Liver (tissue), 9 donors: ENCODE data around the gene CSMD2. TPM values are rescaled to one million over a fixed set of nuclear protein-coding genes. Genes with fewer than 3 reads are reported as not detected.

ENCODE experiments used
- DNase-seq: peaks from one replicate; pipeline ENCODE4 v3.0.0-alpha.2; 2017; ENCODE audit warnings: low spot score
- H3K27ac ChIP-seq, 2 donors: one replicate each; pipeline ENCODE4 v1.7.0; 2013; ENCODE audit warnings: inconsistent platforms in 2 of 2, low read length in 2 of 2, control low read depth in 1 of 2, low read depth in 1 of 2, mild to moderate bottlenecking in 1 of 2
- H3K27me3 ChIP-seq, 4 donors: one replicate each; pipeline versions ENCODE4 v1.6.1 to v1.7.0; 2013; ENCODE audit warnings: low read length in 3 of 4, inconsistent platforms in 1 of 4, mild to moderate bottlenecking in 1 of 4, moderate library complexity in 1 of 4; ENCODE audit not compliant: control insufficient read depth in 4 of 4, insufficient read depth in 4 of 4
- H3K36me3 ChIP-seq, 4 donors: one replicate each; pipeline versions ENCODE4 v1.6.1 to v1.7.0; 2013; ENCODE audit warnings: low read length in 3 of 4, mild to moderate bottlenecking in 3 of 4, low read depth in 1 of 4, moderate library complexity in 1 of 4; ENCODE audit not compliant: control insufficient read depth in 4 of 4, insufficient read depth in 3 of 4
- H3K4me1 ChIP-seq, 4 donors: one replicate each; pipeline versions ENCODE4 v1.6.1 to v1.7.0; 2013; ENCODE audit warnings: low read length in 3 of 4, mild to moderate bottlenecking in 3 of 4, moderate library complexity in 1 of 4; ENCODE audit not compliant: control insufficient read depth in 4 of 4, insufficient read depth in 4 of 4
- H3K4me3 ChIP-seq, 3 donors: one replicate each; pipeline versions ENCODE4 v1.6.1 to v1.7.0; 2013; ENCODE audit warnings: low read length in 3 of 3, control low read depth in 1 of 3, low read depth in 1 of 3, mild to moderate bottlenecking in 1 of 3
- H3K9ac ChIP-seq, 2 donors: one replicate each; pipeline ENCODE4 v1.7.0; 2013; ENCODE audit warnings: low read length in 2 of 2, mild to moderate bottlenecking in 2 of 2, moderate library complexity in 2 of 2, control low read depth in 1 of 2, low read depth in 1 of 2
- H3K9me3 ChIP-seq, 4 donors: one replicate each; pipeline versions ENCODE4 v1.6.1 to v1.7.0; 2013; ENCODE audit warnings: low read length in 3 of 4; ENCODE audit not compliant: control insufficient read depth in 4 of 4
- ATF3 ChIP-seq: IDR thresholded peaks from 2 replicates; pipeline ENCODE4 v1.6.1; 2016; ENCODE audit warnings: antibody characterized with exemption
- CTCF ChIP-seq: fragments of 150-350 bp; IDR thresholded peaks from 2 replicates; pipeline ENCODE4 v1.5.1; 2017; ENCODE audit warnings: improper control_type of control experiment, low read depth, low read length; ENCODE audit not compliant: missing input control
- EGR1 ChIP-seq, 2 donors: IDR thresholded peaks; 2 replicates each; pipeline ENCODE4 v1.6.1; 2016 to 2018; ENCODE audit warnings: antibody characterized with exemption in 2 of 2, low read depth in 2 of 2
- FOXA1 ChIP-seq: IDR thresholded peaks from 2 replicates; pipeline ENCODE4 v1.6.1; 2016; ENCODE audit warnings: antibody characterized with exemption
- FOXA2 ChIP-seq: IDR thresholded peaks from 2 replicates; pipeline ENCODE4 v1.6.1; 2016; ENCODE audit warnings: antibody characterized with exemption
- GABPA ChIP-seq, 2 donors: IDR thresholded peaks in 1 of 2; conservative IDR thresholded peaks in 1 of 2; 2 replicates each; pipeline ENCODE4 v1.6.1; 2016; ENCODE audit warnings: antibody characterized with exemption in 2 of 2, mild to moderate bottlenecking in 1 of 2, moderate library complexity in 1 of 2
- HNF4A ChIP-seq, 2 donors: conservative IDR thresholded peaks; 2 replicates each; pipeline ENCODE4 v1.6.1; 2016; ENCODE audit warnings: antibody characterized with exemption in 2 of 2, mild to moderate bottlenecking in 2 of 2
- HNF4G ChIP-seq: IDR thresholded peaks from 2 replicates; pipeline ENCODE4 v1.6.1; 2016; ENCODE audit warnings: antibody characterized with exemption
- JUND ChIP-seq, 2 donors: IDR thresholded peaks; 2 replicates each; pipeline ENCODE4 v1.6.1; 2016; ENCODE audit warnings: antibody characterized with exemption in 2 of 2
- MAX ChIP-seq: IDR thresholded peaks from 2 replicates; pipeline ENCODE4 v1.6.1; 2016; ENCODE audit warnings: antibody characterized with exemption
- NR2F2 ChIP-seq: IDR thresholded peaks from 2 replicates; pipeline ENCODE4 v1.6.1; 2016; ENCODE audit warnings: antibody characterized with exemption
- RAD21 ChIP-seq, 2 donors: IDR thresholded peaks; 2 replicates each; pipeline ENCODE4 v1.6.1; 2016; ENCODE audit warnings: antibody characterized with exemption in 2 of 2, mild to moderate bottlenecking in 2 of 2
- REST ChIP-seq: IDR thresholded peaks from 2 replicates; pipeline ENCODE4 v1.6.1; 2016; ENCODE audit warnings: antibody characterized with exemption, mild to moderate bottlenecking
- RXRA ChIP-seq, 2 donors: IDR thresholded peaks; 2 replicates each; pipeline ENCODE4 v1.6.1; 2017 to 2018; ENCODE audit warnings: antibody characterized with exemption in 2 of 2, mild to moderate bottlenecking in 1 of 2
- SP1 ChIP-seq: IDR thresholded peaks from 2 replicates; pipeline ENCODE4 v1.6.1; 2018; ENCODE audit warnings: antibody characterized with exemption, mild to moderate bottlenecking
- TAF1 ChIP-seq: conservative IDR thresholded peaks from 2 replicates; pipeline ENCODE4 v1.6.1; 2016; ENCODE audit warnings: antibody characterized with exemption, mild to moderate bottlenecking
- YY1 ChIP-seq: IDR thresholded peaks from 2 replicates; pipeline ENCODE4 v1.6.1; 2016; ENCODE audit warnings: antibody characterized with exemption, mild to moderate bottlenecking
- ZBTB33 ChIP-seq: IDR thresholded peaks from 2 replicates; pipeline ENCODE4 v1.6.1; 2016; ENCODE audit warnings: antibody characterized with exemption
- WGBS: extraction: QIAGEN DNeasy Blood & Tissue Kit; methylation state at CpG from one replicate; pipeline ENCODE4 v1.1.7; 2013; 5-methylcytosine and 5-hydroxymethylcytosine counted together
- polyA plus RNA-seq, 2 donors: library from polyadenylated mRNA; stranded (reverse) in 1 of 2; unstranded in 1 of 2; fragments of 200-250 nt in 1 of 2; fragments of >200 nt in 1 of 2; fragmentation: Nextera tagmentation in 1 of 2; extraction: Ambion mirVana in 1 of 2; gene quantifications; one replicate each; pipeline versions ENCODE4 v1.2.1 to v1.2.3, GENCODE V29; 2013 to 2015
- total RNA-seq, 2 donors: library from RNA; depleted of rRNA; stranded (reverse); fragments of >200 nt; gene quantifications; one replicate each; pipeline ENCODE4 v1.2.3, GENCODE V29; 2014
- donor health status: healthy.
- donor health status: healthy.
- donor health status: healthy.
- donor health status: healthy.
- donor health status: healthy.

The CSMD2 gene
- total and polyA plus RNA-seq, 4 donors: 0.08 to 0.09 TPM; not detected in 2

- H3K4me3 ChIP-seq: no peak overlapping the region
- H3K27ac ChIP-seq: no peak overlapping the region
- 83% methylated on average over 10 of the region's 10 CpGs for WGBS
- H3K9ac ChIP-seq: no peak overlapping the region
- no peaks in the 10 kb centered on the region for H3K4me1 ChIP-seq
- H3K27me3 ChIP-seq: peaks cover 0 to 2% (median 0%) of the 10 kb centered on the region in 4 donors
- H3K9me3 ChIP-seq: no peaks in the 10 kb centered on the region
- DNase-seq: peak; percentile 12
- TF ChIP-seq NR2F2 (no peak), RAD21 (IDR thresholded peaks at IDR 0.05) (no peak), MAX (no peak), JUND (IDR thresholded peaks at IDR 0.05) (no peak), RXRA (IDR thresholded peaks at IDR 0.05) (no peak), SP1 (no peak), ZBTB33 (no peak), FOXA1 (no peak), HNF4G (no peak), REST (no peak), HNF4A (conservative IDR thresholded peaks at IDR 0.05) (no peak), ATF3 (no peak), EGR1 (IDR thresholded peaks at IDR 0.05; ENCODE audit: low read depth in 2 of 2) (no peak), TAF1 (no peak), CTCF (no peak), GABPA (IDR thresholded peaks at IDR 0.05 in 1 of 2, conservative IDR thresholded peaks at IDR 0.05 in 1 of 2) (no peak), YY1 (no peak), FOXA2 (no peak)
- no peaks in the 10 kb centered on the region for H3K36me3 ChIP-seq
These were observed 345.6 kb downstream of the CSMD2 start for GRCh38 chr1:33819290-33819912.
